Astrocyte (in vitro differentiated cells and primary cell): ENCODE measurements around the gene GALNT17.

Experiments used
- EZH2 ChIP-seq: IDR thresholded peaks from 2 replicates; pipeline ENCODE4 v1.6.1; 2012; ENCODE audit warnings: mild to moderate bottlenecking, low read length, inconsistent platforms; ENCODE audit not compliant: insufficient read depth
- TF ChIP-seq, protein P1 (sequence below): IDR thresholded peaks from 2 replicates; pipeline ENCODE4 v1.5.1; 2011; ENCODE audit warnings: low read depth, mild to moderate bottlenecking, inconsistent platforms, low read length, moderate library complexity; ENCODE audit not compliant: insufficient read depth

DNA sequence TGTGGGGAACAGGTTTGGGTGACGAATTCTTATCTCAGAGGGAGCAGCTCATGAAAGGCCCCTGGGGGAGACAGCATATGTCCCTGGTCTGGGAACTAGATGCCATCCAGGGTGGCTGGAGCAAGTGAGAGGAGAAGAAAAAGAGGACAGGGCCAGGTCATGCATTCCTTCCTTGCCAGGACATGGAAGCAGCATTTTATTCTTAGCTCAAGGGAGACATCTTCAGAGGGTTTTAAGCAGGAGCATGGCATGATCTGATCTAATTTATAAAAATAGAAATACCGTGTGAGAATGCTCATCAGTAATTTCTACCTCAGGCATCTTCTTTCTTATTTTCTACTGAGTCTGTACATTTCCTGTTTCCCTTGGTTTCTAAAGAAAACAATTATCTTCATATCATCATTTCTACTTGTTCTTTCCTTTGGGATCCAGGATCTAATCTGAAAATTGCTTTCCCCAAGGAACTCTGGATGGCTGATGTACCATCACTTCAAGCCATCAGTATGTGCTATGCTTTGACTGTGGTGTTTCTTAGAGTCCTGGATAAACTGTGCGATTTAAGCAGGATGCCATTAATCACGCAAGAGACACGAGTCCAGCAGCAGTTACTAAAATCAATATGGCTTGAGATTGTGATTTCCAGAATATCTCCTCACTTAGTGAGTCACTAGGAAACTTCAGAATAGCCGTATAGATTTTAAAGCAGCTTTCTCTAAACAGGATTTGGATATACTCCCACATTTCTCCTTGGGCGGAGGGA lies 386.2 kb downstream of the GALNT17 start:
- TF ChIP-seq, protein P1, sequence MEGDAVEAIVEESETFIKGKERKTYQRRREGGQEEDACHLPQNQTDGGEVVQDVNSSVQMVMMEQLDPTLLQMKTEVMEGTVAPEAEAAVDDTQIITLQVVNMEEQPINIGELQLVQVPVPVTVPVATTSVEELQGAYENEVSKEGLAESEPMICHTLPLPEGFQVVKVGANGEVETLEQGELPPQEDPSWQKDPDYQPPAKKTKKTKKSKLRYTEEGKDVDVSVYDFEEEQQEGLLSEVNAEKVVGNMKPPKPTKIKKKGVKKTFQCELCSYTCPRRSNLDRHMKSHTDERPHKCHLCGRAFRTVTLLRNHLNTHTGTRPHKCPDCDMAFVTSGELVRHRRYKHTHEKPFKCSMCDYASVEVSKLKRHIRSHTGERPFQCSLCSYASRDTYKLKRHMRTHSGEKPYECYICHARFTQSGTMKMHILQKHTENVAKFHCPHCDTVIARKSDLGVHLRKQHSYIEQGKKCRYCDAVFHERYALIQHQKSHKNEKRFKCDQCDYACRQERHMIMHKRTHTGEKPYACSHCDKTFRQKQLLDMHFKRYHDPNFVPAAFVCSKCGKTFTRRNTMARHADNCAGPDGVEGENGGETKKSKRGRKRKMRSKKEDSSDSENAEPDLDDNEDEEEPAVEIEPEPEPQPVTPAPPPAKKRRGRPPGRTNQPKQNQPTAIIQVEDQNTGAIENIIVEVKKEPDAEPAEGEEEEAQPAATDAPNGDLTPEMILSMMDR = no peak
- no peak for TF ChIP-seq EZH2
